ENCODE data around the gene DGKA. TPM values are rescaled to one million over a fixed set of nuclear protein-coding genes. Genes with fewer than 3 reads are reported as not detected.
"Not testable (repeated sequence)": the region's sequence is repeated elsewhere in the genome, so short reads cannot be mapped to it uniquely, and the experiment has no call there.

Gene DGKA
- total RNA-seq, result 355 and 365 TPM in 2 replicates

- Mint-ChIP-seq H3K27ac (peak within 1 kb of the TSS; percentile 98), H3K9me3 (no peaks in the 10 kb centered on the region), H3K36me3 (ENCODE audit: low read depth) (peaks cover 48% of the 10 kb centered on the region), H3K4me1 (peaks cover 46% of the 10 kb centered on the region), H3K27me3 (peaks cover 2% of the 10 kb centered on the region), H3K4me3 (peak within 1 kb of the TSS; percentile 99)
- intact Hi-C loops (cut with micrococcal nuclease), result loop anchor here (1.0 kb wide), 1 partner anchor 9 kb away; no protein-coding TSS in a partner anchor
- peak; percentile 94 for DNase-seq
These were observed at the start of gene DGKA for GRCh38 chr12:55930771-55931316. Gene DGKA, plus strand, starts transcription at chr12:55931162. Its CDS starts 5,342 bp downstream, at chr12:55936504.

DNA sequence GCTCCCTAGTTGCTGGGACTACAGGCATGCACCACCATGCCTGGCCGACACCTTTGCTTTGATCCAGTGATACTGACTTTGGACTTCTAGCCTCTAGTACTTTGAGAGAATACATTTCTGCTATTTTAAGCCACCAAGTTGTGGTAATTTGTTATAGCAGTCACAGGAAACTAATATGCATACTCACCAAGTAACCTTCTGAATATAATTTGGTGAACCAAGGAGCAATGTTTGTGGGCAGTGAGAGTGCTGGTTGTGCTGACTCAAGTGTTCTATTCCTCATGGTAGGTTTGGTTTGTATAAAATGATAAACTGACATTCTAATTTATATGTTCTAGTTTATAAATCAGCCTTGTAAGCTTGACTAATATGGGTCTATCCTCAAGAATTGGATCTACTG is 45.8 kb upstream of the DGKA start:
- Mint-ChIP-seq H3K9me3 (no peaks in the 10 kb centered on the region), H3K27ac (no peak overlapping the region), H3K36me3 (ENCODE audit: low read depth) (no peaks in the 10 kb centered on the region), H3K27me3 (no peaks in the 10 kb centered on the region), H3K4me3 (no peak overlapping the region), H3K4me1 (peaks cover 15% of the 10 kb centered on the region)
- no peak for DNase-seq
- intact Hi-C loops (cut with micrococcal nuclease), result no loop called here

DNA sequence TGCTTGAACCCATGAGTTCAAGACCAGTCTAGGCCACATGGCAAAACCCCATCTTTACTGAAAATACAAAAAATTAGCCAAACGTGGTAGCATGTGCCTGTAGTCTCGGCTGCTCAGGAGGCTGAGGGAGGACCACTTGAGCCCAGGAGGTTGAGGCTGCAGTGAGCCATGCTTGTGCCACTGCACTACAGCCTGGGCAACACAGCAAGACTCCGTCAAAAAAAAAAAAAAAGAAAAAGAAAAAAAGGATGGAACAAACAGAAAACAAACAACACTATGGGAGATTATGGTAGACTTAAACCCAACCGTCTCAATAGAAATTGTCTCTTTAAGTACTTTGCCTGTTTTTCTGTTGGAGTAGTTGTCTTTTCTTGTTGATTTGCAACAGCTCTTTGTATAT is 39.7 kb upstream of the DGKA start:
- H3K4me3 Mint-ChIP-seq, result no peak overlapping the region
- H3K36me3 Mint-ChIP-seq (ENCODE audit: low read depth), result no peaks in the 10 kb centered on the region
- intact Hi-C loops (cut with micrococcal nuclease), result loop anchor here (5.0 kb wide), 1 partner anchor 946 kb away; no protein-coding TSS in a partner anchor
- no peak overlapping the region for H3K27ac Mint-ChIP-seq
- H3K9me3 Mint-ChIP-seq, result no peaks in the 10 kb centered on the region
- DNase-seq, result no peak
- H3K4me1 Mint-ChIP-seq, result no peaks in the 10 kb centered on the region
- H3K27me3 Mint-ChIP-seq, result no peaks in the 10 kb centered on the region

GRCh38 chr12:55893723-55894122 is 37.2 kb upstream of the DGKA start:
- Mint-ChIP-seq H3K4me1 (peaks cover under 1% of the 10 kb centered on the region), H3K4me3 (no peak overlapping the region), H3K9me3 (no peaks in the 10 kb centered on the region), H3K36me3 (ENCODE audit: low read depth) (no peaks in the 10 kb centered on the region), H3K27ac (no peak overlapping the region), H3K27me3 (no peaks in the 10 kb centered on the region)
- no peak for DNase-seq
- intact Hi-C loops (cut with micrococcal nuclease), result loop anchor here (5.0 kb wide), 1 partner anchor 944 kb away; no protein-coding TSS in a partner anchor

- Mint-ChIP-seq H3K27ac (peak overlapping the region; percentile 45), H3K36me3 (ENCODE audit: low read depth) (peaks cover 19% of the 10 kb centered on the region), H3K27me3 (no peaks in the 10 kb centered on the region), H3K4me1 (peaks cover 9% of the 10 kb centered on the region), H3K4me3 (no peak overlapping the region), H3K9me3 (no peaks in the 10 kb centered on the region)
- DNase-seq, result no peak
- intact Hi-C loops (cut with micrococcal nuclease), result loop anchor here (1.0 to 5.0 kb wide), 2 partner anchors 27 to 52 kb away; no protein-coding TSS in a partner anchor
These were observed 31.9 kb upstream of the DGKA start for GRCh38 chr12:55899082-55899481.

- H3K4me3 Mint-ChIP-seq, result no peak overlapping the region
- intact Hi-C loops (cut with micrococcal nuclease), result no loop called here
- no peak for DNase-seq
- H3K9me3 Mint-ChIP-seq, result no peaks in the 10 kb centered on the region
- no peaks in the 10 kb centered on the region for H3K27me3 Mint-ChIP-seq
- H3K27ac Mint-ChIP-seq, result peak overlapping the region; percentile 63
- H3K4me1 Mint-ChIP-seq, result peaks cover 9% of the 10 kb centered on the region
- peaks cover 19% of the 10 kb centered on the region for H3K36me3 Mint-ChIP-seq (ENCODE audit: low read depth)
These were observed 29.0 kb upstream of the DGKA start for GRCh38 chr12:55901881-55902490.

DNA sequence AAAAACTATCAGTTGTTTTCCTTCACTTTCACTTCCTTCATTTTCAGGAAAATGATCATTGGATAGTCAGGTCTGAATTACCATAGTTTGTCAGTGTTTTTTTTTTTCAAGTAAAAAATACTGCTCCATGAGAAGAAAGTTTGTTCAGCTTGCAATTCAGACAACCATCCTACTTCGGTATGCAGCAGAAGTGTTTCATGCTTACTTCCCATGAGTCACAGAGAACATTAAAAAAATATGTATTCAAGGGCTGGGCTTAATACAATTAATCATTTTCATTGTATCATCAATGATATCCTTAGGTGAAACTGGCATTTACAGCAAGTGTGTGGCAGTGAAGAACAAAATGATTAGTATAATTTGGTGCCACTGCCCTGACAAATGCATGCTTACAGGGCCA is 24.9 kb upstream of the DGKA start:
- peaks cover 17% of the 10 kb centered on the region for H3K36me3 Mint-ChIP-seq (ENCODE audit: low read depth)
- intact Hi-C loops (cut with micrococcal nuclease), result no loop called here
- H3K4me3 Mint-ChIP-seq, result no peak overlapping the region
- H3K27ac Mint-ChIP-seq, result no peak overlapping the region
- DNase-seq, result no peak
- H3K27me3 Mint-ChIP-seq, result no peaks in the 10 kb centered on the region
- no peaks in the 10 kb centered on the region for H3K9me3 Mint-ChIP-seq
- peaks cover 6% of the 10 kb centered on the region for H3K4me1 Mint-ChIP-seq

DNA sequence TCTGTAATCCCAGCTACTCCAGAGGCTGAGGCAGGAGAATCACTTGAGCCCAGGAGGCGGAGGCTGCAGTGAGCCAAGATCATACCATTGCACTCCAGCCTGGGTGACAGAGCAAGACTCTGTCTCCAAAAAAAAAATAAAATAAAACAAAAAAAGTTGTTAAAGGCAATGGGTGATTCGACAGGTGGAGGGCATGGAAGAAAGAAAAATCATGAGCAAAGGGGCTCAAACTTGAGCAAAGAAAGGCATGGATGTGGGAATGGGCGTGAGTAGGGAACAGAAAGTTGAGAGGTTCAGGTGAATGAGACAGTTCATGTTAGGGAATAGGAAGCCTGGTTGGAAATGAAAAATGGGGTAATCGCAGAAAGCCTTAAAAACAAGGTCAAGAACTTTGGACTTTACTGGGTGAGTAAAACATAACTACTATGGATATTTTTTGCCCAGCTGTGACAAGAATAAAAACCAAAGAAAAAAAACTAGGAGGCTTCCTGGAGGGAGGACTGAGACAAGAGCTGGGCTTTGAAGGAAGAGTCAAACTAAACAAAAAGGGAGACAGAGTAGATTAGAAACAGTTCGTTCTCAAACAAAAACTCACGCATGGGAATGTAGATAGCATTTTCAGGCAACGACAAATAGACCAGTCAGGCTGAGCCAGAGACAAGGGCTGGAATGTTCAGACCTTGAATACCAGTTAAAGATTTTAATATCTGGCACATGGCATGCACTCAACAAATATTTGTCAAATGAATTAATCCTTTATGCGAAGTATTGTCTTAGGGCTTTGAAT is 22.0 kb upstream of the DGKA start:
- intact Hi-C loops (cut with micrococcal nuclease), result no loop called here
- Mint-ChIP-seq H3K27me3 (no peaks in the 10 kb centered on the region), H3K9me3 (no peaks in the 10 kb centered on the region), H3K4me1 (peaks cover 8% of the 10 kb centered on the region), H3K4me3 (no peak overlapping the region), H3K27ac (peak overlapping the region; percentile 1), H3K36me3 (ENCODE audit: low read depth) (peaks cover 13% of the 10 kb centered on the region)
- no peak for DNase-seq

DNA sequence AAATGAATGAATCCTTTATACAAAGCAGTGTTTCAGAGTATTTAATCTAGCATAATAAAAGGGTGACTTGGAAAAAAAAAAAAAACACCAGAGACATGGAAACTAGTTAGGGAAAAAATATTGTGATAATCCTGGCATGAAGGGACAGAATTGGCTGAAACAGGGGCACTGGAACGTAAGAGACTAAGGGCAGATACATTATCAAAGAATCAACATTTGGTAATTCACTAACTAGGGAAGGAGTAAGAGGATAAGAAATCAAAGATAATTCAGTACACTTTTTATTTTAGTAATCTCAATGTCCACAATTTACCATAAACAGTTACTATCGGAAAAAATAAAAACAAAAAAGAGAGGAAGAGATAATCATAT is 21.5 kb upstream of the DGKA start:
- peaks cover 18% of the 10 kb centered on the region for H3K36me3 Mint-ChIP-seq (ENCODE audit: low read depth)
- DNase-seq, result no peak
- no peak overlapping the region for H3K4me3 Mint-ChIP-seq
- H3K4me1 Mint-ChIP-seq, result peaks cover 13% of the 10 kb centered on the region
- intact Hi-C loops (cut with micrococcal nuclease), result no loop called here
- H3K27me3 Mint-ChIP-seq, result no peaks in the 10 kb centered on the region
- no peak overlapping the region for H3K27ac Mint-ChIP-seq
- H3K9me3 Mint-ChIP-seq, result no peaks in the 10 kb centered on the region

DNA sequence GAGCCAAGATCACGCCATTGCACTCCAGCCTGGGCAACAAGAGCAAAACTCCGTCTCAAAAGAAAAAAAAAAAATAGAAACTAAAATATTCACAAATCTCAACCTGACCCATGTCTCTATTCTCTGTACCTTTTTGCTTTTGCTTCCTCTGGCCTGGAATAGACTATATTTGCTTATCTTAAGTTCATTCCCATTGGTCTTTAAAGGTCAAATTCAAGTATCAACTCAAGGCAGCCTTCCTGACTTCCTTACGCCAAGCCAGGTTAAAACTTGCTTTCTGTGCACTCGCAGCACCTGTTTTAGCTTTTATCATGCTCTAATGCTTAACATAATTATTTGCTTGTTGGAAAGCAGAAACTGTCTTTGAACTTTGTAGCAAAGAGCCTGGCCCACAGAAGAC is 18.1 kb upstream of the DGKA start:
- Mint-ChIP-seq H3K4me3 (no peak overlapping the region), H3K36me3 (ENCODE audit: low read depth) (peaks cover 27% of the 10 kb centered on the region), H3K4me1 (peaks cover 23% of the 10 kb centered on the region), H3K9me3 (no peaks in the 10 kb centered on the region), H3K27ac (no peak overlapping the region), H3K27me3 (no peaks in the 10 kb centered on the region)
- intact Hi-C loops (cut with micrococcal nuclease), result no loop called here
- no peak for DNase-seq

DNA sequence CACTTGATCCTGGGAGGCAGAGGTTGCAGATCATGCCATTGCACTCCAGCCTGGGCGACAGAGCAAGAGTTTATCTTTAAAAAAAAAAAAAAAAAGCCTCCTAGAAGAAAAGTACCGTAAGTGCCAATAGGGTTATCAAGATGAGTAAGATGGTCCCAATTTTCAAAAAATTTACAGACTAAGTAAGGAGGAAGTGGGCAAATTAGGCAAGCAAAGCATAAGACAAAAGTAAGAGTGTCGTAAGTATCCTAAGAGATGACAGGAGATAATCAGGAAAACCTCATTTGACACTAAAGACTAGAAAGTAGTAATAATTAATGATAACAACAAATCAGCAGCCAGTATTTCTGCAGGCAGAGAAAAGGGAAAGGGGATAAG is 15.5 kb upstream of the DGKA start:
- Mint-ChIP-seq H3K27ac (peak overlapping the region; percentile 6), H3K9me3 (no peaks in the 10 kb centered on the region), H3K4me1 (peaks cover 19% of the 10 kb centered on the region), H3K27me3 (no peaks in the 10 kb centered on the region), H3K36me3 (ENCODE audit: low read depth) (peaks cover 27% of the 10 kb centered on the region), H3K4me3 (peak overlapping the region; percentile 0)
- intact Hi-C loops (cut with micrococcal nuclease), result no loop called here
- no peak for DNase-seq

- DNase-seq; H3K4me3 Mint-ChIP-seq; H3K27me3 Mint-ChIP-seq; H3K27ac Mint-ChIP-seq; H3K9me3 Mint-ChIP-seq; intact Hi-C loops (cut with micrococcal nuclease): not testable (repeated sequence)
- Mint-ChIP-seq H3K36me3 (ENCODE audit: low read depth) (peaks cover 31% of the 10 kb centered on the region), H3K4me1 (peaks cover 31% of the 10 kb centered on the region)
These were observed 11.9 kb upstream of the DGKA start for GRCh38 chr12:55919032-55919431.

DNA sequence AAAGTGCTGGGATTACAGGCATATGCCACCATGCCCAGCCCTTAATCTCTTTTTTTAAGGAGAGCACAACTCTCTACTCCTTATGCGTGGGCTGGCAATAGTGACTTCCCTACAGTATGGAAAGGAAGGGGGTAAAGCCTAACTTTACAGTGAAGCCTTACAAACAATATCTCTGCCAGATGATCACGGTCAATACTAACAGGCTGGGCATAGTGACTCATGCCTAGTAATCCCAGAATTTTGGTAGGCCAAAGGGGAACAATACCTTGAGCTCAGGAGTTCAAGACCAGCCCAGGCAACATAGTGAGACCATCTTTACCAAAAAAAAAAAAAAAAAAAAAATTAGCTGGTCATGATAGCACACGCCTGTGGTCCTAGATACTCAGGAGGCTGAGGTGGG is 8.8 kb upstream of the DGKA start:
- H3K9me3 Mint-ChIP-seq, result no peaks in the 10 kb centered on the region
- no peak overlapping the region for H3K4me3 Mint-ChIP-seq
- intact Hi-C loops (cut with micrococcal nuclease), result loop anchor here (10.0 kb wide), 1 partner anchor 937 kb away; the partner anchor contains the start of gene TESPA1
- peak overlapping the region; percentile 37 for H3K27ac Mint-ChIP-seq
- DNase-seq, result no peak
- H3K36me3 Mint-ChIP-seq (ENCODE audit: low read depth), result peaks cover 39% of the 10 kb centered on the region
- H3K4me1 Mint-ChIP-seq, result peaks cover 33% of the 10 kb centered on the region
- H3K27me3 Mint-ChIP-seq, result peaks cover 2% of the 10 kb centered on the region

DNA sequence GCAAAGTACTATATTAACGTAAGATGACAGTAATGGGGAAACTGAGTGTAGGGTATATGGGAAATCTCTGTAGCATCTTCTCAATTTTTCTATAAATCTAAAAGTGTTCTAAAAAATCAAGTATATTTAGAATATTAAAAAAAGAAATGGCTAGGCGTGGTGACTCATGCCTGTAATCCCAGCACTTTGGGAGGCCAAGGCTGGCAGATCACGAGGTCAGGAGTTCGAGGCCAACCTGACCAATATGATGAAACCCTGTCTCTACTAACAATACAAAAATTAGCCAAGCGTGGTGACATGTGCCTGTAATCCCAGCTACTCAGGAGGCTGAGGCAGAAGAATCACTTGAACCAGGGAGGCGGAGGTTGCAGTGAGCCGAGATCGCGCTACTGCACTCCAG is 7.3 kb upstream of the DGKA start:
- DNase-seq, H3K27ac Mint-ChIP-seq: not testable (repeated sequence)

More for the DNA sequence above, 7.3 kb upstream of the DGKA start:
- intact Hi-C loops (cut with micrococcal nuclease), result loop anchor here (10.0 kb wide), 1 partner anchor 939 kb away; the partner anchor contains the start of gene TESPA1
- H3K9me3 Mint-ChIP-seq, H3K27me3 Mint-ChIP-seq, H3K4me3 Mint-ChIP-seq: not testable (repeated sequence)
- H3K36me3 Mint-ChIP-seq (ENCODE audit: low read depth), result peaks cover 39% of the 10 kb centered on the region
- H3K4me1 Mint-ChIP-seq, result peaks cover 33% of the 10 kb centered on the region
